Panc1 (cell line): ENCODE measurements around the gene PRODH2. TPM values are rescaled to one million over a fixed set of nuclear protein-coding genes. Genes with fewer than 3 reads are reported as not detected.

Source experiments
- ATAC-seq: fragments of 200-7000 bp; cut with Tn5 transposase; 2 replicates; pipeline ENCODE4 v1.9.1; 2020; ENCODE audit warnings: mild to moderate bottlenecking, moderate library complexity
- BruUV-seq: library from RNA; stranded (reverse); fragments of 400-500 nt; replicated peaks from 2 replicates; lab custom pipeline; 2021; lab: Mats Ljungman, UMichigan
- CTCF ChIA-PET: fragments of 300-600 bp; sonication (Branson Sonifier 250); formaldehyde crosslinking; loops from one replicate; lab custom pipeline; 2022; ENCODE audit warnings: antibody characterized with exemption; lab: Charles Lee
- POLR2A ChIA-PET: fragments of 300-600 bp; sonication (Branson Sonifier 250); formaldehyde crosslinking; loops from one replicate; lab custom pipeline; 2022; ENCODE audit warnings: antibody characterized with exemption; lab: Charles Lee
- DNase-seq: peaks from one replicate; pipeline ENCODE4 v3.0.0-alpha.2; 2010; ENCODE audit warnings: low read depth, low spot score
- H3K27ac ChIP-seq: 2 replicates; pipeline ENCODE4 v1.5.1; 2011; ENCODE audit warnings: mild to moderate bottlenecking, low read length, inconsistent platforms
- H3K27me3 ChIP-seq: fragments of 200-500 bp; sonication (Bioruptor generic); 2 replicates; pipeline ENCODE4 v1.6.0; 2014; ENCODE audit warnings: low read length, inconsistent platforms; ENCODE audit not compliant: control insufficient read depth, insufficient read depth
- H3K36me3 ChIP-seq: fragments of 200-500 bp; sonication (Bioruptor generic); 2 replicates; pipeline ENCODE4 v1.5.1; 2014; ENCODE audit warnings: inconsistent platforms, mild to moderate bottlenecking, low read length, moderate library complexity; ENCODE audit not compliant: control insufficient read depth, insufficient read depth
- H3K4me1 ChIP-seq: 2 replicates; pipeline ENCODE4 v1.5.1; 2011; ENCODE audit warnings: inconsistent platforms, mild to moderate bottlenecking, low read length, moderate library complexity; ENCODE audit not compliant: control insufficient read depth, insufficient read depth
- H3K4me3 ChIP-seq, 2 experiments: 2 replicates each; pipeline ENCODE4 v1.5.1; 2011 to 2012; ENCODE audit warnings: low read depth in 2 of 2, low read length in 2 of 2, mild to moderate bottlenecking in 2 of 2, inconsistent platforms in 1 of 2, moderate library complexity in 1 of 2
- H3K9me3 ChIP-seq: fragments of 200-500 bp; sonication (Bioruptor generic); 2 replicates; pipeline ENCODE4 v1.5.1; 2014; ENCODE audit warnings: low read depth, mild to moderate bottlenecking, inconsistent platforms, low read length, moderate library complexity; ENCODE audit not compliant: control insufficient read depth, insufficient read depth
- POLR2AphosphoS5 ChIP-seq: IDR thresholded peaks from 2 replicates; pipeline ENCODE4 v1.6.1; 2012; ENCODE audit warnings: mild to moderate bottlenecking, low read depth, low read length, moderate library complexity
- SIN3A ChIP-seq: IDR thresholded peaks from 2 replicates; pipeline ENCODE4 v1.6.1; 2012; ENCODE audit warnings: low read depth, mild to moderate bottlenecking, low read length, moderate library complexity, borderline replicate concordance; ENCODE audit not compliant: insufficient read depth
- TCF7L2 ChIP-seq: IDR thresholded peaks from 2 replicates; pipeline ENCODE4 v1.6.1; 2011; ENCODE audit warnings: mild to moderate bottlenecking, low read depth, low read length, inconsistent platforms
- in situ Hi-C: cut with HindIII; loops from 2 replicates; pipeline ENCODE4 v1.10.0; 2016; ENCODE audit warnings: low sequenced_read_pairs, low pct_unique_long_range_greater_than_20kb
- intact Hi-C: fragments of 100-400 bp; cut with micrococcal nuclease; formaldehyde crosslinking; loops from one replicate; pipeline ENCODE4 v1.10.0; 2022; ENCODE audit not compliant: unreplicated experiment
- total RNA-seq: library from RNA; stranded (reverse); gene quantifications from one replicate; pipeline ENCODE4 v1.2.1, GENCODE V29; 2021; ENCODE audit not compliant: unreplicated experiment
- TF ChIP-seq, protein P1 (sequence below): fragments of 450-650 bp; IDR thresholded peaks from 2 replicates; pipeline ENCODE4 v1.5.1; 2017; ENCODE audit warnings: mild to moderate bottlenecking
- TF ChIP-seq, protein P2 (sequence below), 2 experiments: IDR thresholded peaks; 2 replicates each; pipeline ENCODE4 v1.6.1; 2011 to 2012; ENCODE audit warnings: low read depth in 2 of 2, control low read depth in 1 of 2, low read length in 1 of 2, mild to moderate bottlenecking in 1 of 2, moderate library complexity in 1 of 2; ENCODE audit not compliant: insufficient read depth in 1 of 2

Gene PRODH2
- total RNA-seq, 1 experiment from 2014 or later = not detected

DNA sequence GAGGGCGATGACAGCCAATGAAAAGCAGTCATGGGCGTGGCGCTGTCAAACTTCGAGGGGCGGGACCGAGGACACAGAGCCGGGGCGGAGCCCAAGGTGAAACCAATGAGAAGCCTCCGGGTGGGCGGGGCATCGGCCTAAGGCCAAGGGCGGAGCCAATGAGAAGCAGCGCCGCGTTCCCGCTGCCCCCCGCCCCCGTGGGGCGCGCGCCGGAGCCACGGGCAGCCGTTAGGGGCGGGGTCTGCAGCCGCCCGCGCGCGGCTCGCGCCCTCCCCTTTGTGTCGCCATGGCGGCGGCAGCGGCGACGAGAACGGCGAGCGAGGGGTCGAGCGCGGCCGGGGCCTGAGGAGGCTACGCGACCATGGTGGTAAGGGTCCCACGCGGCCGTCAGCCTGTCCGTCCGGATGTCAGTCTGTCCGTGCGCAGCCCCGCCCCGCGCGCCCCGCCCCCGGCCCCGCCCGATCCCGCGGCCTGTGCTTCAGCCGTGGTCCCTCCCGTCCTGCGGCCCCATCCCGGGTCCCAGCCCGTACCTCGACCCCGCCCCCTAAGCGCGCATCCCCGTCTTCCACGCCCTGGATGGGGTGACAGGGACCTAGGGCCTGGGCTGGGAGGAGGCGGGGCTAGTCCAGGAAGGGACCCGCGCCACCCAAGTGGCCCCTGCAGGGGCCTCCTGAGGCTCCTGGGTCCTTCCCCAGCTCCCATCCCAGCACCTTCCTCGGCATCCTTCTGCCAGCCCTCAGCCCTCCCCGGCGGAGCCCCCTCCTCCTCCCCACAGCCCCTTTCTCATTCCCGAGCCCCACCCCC, 37.1 kb downstream of the PRODH2 start, which contains the start of gene ARHGAP33:
ARHGAP33 (plus strand) TSS at position 267 of the 804 bp plus-strand sequence; CDS start at position 362, 95 bp downstream.
- in situ Hi-C loops = no loop called here
- intact Hi-C loops = no loop called here

DNA sequence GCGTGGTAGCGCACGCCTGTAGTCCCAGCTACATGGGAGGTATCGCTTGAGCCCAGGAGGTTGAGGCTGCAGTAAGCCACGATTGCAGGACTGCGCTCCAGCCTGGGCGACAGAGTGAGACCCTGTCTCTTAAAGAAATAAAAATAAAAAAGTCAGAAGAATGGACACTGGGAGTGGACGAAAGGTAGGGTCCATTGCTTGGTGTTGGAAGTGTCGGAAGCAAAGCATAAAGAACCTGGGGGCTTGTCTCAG, 37.7 kb downstream of the PRODH2 start:
- ChIA-PET CTCF (no interaction called here), POLR2A (no interaction called here)
- BruUV-seq = no TSS peak
- Histone ChIP-seq H3K4me3 (peak overlapping the region; percentile 54 to 65), H3K9me3 (no peaks in the 10 kb centered on the region), H3K27ac (0 out of 2 replicates have a peak overlapping the region, but pooled peaks have one; percentile 1), H3K36me3 (no peaks in the 10 kb centered on the region), H3K27me3 (no peaks in the 10 kb centered on the region), H3K4me1 (peaks cover 11% of the 10 kb centered on the region; the same call in 1 of the 2 replicates)
- TF ChIP-seq SIN3A (no peak), POLR2AphosphoS5 (no peak), TCF7L2 (no peak)
- TF ChIP-seq, protein P1, sequence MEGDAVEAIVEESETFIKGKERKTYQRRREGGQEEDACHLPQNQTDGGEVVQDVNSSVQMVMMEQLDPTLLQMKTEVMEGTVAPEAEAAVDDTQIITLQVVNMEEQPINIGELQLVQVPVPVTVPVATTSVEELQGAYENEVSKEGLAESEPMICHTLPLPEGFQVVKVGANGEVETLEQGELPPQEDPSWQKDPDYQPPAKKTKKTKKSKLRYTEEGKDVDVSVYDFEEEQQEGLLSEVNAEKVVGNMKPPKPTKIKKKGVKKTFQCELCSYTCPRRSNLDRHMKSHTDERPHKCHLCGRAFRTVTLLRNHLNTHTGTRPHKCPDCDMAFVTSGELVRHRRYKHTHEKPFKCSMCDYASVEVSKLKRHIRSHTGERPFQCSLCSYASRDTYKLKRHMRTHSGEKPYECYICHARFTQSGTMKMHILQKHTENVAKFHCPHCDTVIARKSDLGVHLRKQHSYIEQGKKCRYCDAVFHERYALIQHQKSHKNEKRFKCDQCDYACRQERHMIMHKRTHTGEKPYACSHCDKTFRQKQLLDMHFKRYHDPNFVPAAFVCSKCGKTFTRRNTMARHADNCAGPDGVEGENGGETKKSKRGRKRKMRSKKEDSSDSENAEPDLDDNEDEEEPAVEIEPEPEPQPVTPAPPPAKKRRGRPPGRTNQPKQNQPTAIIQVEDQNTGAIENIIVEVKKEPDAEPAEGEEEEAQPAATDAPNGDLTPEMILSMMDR = no peak
- TF ChIP-seq, protein P2, sequence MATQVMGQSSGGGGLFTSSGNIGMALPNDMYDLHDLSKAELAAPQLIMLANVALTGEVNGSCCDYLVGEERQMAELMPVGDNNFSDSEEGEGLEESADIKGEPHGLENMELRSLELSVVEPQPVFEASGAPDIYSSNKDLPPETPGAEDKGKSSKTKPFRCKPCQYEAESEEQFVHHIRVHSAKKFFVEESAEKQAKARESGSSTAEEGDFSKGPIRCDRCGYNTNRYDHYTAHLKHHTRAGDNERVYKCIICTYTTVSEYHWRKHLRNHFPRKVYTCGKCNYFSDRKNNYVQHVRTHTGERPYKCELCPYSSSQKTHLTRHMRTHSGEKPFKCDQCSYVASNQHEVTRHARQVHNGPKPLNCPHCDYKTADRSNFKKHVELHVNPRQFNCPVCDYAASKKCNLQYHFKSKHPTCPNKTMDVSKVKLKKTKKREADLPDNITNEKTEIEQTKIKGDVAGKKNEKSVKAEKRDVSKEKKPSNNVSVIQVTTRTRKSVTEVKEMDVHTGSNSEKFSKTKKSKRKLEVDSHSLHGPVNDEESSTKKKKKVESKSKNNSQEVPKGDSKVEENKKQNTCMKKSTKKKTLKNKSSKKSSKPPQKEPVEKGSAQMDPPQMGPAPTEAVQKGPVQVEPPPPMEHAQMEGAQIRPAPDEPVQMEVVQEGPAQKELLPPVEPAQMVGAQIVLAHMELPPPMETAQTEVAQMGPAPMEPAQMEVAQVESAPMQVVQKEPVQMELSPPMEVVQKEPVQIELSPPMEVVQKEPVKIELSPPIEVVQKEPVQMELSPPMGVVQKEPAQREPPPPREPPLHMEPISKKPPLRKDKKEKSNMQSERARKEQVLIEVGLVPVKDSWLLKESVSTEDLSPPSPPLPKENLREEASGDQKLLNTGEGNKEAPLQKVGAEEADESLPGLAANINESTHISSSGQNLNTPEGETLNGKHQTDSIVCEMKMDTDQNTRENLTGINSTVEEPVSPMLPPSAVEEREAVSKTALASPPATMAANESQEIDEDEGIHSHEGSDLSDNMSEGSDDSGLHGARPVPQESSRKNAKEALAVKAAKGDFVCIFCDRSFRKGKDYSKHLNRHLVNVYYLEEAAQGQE (IDR thresholded peaks at IDR 0.05; ENCODE audit: insufficient read depth in 1 of 2, low read depth in 2 of 2, low read length in 1 of 2) = no peak
- no peak for DNase-seq
- ATAC-seq = peak; percentile 19
- in situ Hi-C loops (no loop called here), intact Hi-C loops (no loop called here)

More for the DNA sequence above, 37.1 kb downstream of the PRODH2 start, which contains the start of gene ARHGAP33:
- no peaks in the 10 kb centered on the region for H3K36me3 ChIP-seq
- POLR2A ChIA-PET = interaction anchor here (0.6 kb wide), 1 partner anchor 31 kb away, joined by 9 read pairs; no protein-coding TSS in a partner anchor
- H3K27me3 ChIP-seq = no peaks in the 10 kb centered on the region
- peak within 1 kb of the TSS; percentile 54 to 65 for H3K4me3 ChIP-seq
- TF ChIP-seq POLR2AphosphoS5 (peak; percentile 67), SIN3A (peak; percentile 96; the same call in 1 of the 2 replicates), TCF7L2 (no peak)
- TF ChIP-seq, protein P1 = no peak
- TF ChIP-seq, protein P2 (IDR thresholded peaks at IDR 0.05; ENCODE audit: insufficient read depth in 1 of 2, low read depth in 2 of 2, low read length in 1 of 2) = no peak
- no peaks in the 10 kb centered on the region for H3K9me3 ChIP-seq
- H3K27ac ChIP-seq = peak within 1 kb of the TSS; percentile 24; the same call in 1 of the 2 replicates
- DNase-seq (peak; percentile 72), ATAC-seq (peak; percentile 97)
- peaks cover 11% of the 10 kb centered on the region; the same call in 1 of the 2 replicates for H3K4me1 ChIP-seq
- CTCF ChIA-PET = no interaction called here
- BruUV-seq = no TSS peak
